HG03280 (cell line): ENCODE data around the gene TMEM121B.

ENCODE experiments used
- ATAC-seq: cut with Tn5 transposase; IDR thresholded peaks from one replicate; pipeline ENCODE4 v1.9.1; 2021; ENCODE audit warnings: mild to moderate bottlenecking, moderate library complexity; ENCODE audit not compliant: unreplicated experiment

TMEM121B gene

DNA sequence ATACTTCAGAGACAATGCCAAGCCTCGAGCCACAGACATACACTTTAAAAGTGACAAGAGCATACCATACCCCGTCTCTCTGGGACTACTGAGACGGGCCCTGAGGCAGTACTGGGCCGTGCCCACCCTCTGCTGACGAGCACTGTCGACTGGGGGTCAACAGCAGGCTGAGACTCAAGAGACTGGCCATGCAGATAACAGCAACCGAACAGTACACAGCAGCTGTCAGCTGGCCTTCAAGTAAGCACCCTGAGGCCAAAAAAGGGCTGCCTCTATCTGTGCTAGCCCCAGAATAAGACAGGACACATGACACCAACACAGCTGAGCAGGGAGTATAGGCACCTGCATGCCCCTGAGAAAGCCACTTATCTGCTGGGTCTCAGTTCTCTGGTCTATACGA, 18.9 kb upstream of the TMEM121B start:
- ATAC-seq, result no peak

DNA sequence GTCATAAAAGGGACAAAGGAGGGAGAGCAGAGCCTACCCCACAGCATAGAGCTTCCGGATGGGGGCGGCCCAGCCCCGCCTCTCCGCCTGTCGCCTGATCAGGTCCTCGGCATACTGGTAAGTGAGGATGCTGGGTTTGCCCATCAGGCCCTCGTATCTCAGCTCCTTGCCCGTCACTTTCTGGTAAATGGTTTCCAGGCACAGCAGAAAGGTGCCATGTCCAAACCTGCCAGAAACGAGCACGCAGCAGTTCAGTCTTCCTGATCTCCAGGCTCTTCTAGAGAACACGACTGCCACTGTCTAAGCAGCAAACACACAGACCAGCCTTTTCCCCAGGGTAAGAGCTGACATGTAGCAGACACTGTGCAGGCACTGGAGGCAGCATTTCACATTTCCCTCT, 17.4 kb upstream of the TMEM121B start:
- ATAC-seq, result no peak

DNA sequence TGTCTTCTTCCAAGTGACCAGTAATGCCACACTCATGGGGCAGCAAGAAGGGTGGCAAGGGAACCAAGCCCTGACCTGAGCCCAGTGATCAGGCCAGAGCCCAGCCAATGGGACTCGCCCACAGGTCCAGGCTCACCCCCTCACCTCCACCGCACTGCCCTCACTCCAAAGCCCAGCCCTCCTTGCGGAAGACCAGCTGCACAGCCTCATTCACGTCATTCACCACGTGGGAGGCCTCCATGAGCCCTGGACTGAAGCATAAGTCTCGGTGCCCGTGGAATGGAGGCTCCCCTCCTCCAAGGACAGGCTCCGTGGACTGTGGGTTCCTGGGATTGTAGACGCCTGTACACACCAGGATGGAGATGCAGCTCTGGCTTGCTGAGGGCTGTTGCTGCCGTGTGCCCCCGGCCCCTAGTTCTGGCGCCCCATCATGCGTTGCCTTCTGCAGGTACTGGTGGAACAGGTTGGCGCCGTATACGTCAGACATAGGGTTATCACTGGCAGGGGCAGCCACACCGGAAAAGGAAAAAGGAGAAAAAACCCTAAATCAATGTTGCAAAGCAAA, 16.8 kb upstream of the TMEM121B start:
- ATAC-seq, result no peak

DNA sequence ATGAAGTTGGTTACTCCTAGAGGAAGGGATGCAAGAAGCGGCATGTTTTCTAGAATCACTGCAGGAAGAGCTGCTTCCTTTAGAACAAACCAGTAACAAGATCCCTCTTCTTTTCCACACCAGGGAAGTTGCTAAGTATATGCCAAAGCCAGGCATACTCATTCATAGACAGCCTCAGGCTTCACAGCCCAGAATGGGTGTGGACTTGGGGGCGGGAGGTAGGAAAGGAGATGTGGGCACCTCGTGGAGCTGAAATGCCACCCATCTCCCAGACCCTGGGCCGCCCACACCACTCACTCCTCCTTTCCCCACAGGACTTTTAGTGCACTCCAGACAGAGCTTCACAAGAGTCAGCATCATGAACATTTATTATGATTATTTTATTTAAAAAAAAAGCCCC, 16.0 kb upstream of the TMEM121B start:
- no peak for ATAC-seq

DNA sequence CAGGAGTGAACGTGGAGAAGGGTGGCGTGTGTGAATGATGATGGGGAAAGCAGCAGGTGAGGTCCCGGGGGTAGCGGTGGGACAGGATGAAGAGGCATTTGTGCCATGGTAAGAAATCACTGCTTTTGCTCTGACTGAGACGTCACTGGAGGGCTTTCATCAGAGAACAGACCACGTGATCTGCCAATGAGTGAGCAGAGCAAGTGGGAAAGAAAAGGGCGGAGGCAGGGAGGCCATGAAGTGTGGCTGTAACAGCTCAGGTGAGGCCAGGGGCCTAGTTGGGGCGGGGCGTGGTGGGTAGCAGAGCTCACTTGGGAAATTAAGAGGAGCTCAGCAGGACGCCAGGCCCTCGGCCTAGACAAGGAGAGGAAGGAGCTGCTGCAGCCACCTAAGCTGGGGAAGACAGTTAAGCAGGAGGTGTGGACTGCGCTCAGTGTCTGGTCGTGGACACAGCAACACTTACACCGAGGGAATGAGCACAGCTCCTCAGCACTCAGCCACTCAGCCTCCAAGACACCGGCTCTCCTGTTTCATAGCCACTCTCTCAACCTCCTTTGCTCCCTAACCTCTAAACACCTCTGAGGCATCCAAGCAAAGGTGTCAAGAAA, 14.1 kb upstream of the TMEM121B start:
- no peak for ATAC-seq

DNA sequence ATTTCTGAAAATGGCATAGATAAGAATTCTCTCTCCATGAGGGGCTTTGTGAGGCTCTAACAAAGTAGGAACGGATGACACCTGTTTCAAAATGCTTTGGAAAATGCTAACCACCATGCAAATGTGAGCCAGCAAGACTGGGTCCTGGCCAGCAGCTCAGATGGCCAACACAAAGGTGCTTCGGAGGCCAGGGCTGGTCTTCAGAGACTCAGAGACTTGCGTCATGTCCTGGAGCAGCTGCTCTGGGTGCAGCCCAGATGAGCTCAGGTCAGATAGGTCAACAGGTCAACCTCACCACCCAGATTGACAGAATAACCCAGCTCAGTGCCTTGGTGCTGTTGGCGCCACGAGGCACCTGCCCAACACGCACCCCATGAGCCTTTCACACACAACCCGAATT, 12.0 kb upstream of the TMEM121B start:
- no peak for ATAC-seq

DNA sequence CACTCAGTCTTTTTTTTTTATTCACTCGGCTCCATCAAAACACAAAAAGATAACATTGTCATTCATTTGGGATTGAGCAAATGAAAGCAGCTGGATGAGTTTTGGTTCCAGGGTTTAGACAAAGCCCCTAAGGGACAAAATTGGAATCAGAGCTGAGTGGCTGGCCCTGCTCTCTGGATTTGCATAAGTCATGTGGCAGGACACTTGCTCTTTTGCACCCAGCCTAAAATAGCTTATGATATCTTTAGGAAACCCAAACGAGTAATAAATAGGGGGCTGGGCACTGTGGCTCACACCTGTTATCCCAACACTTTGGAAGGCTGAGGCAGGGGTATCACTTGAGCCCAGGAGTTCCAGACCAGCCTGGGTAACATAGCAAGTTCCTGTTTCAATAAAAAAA, 11.0 kb upstream of the TMEM121B start:
- no peak for ATAC-seq

DNA sequence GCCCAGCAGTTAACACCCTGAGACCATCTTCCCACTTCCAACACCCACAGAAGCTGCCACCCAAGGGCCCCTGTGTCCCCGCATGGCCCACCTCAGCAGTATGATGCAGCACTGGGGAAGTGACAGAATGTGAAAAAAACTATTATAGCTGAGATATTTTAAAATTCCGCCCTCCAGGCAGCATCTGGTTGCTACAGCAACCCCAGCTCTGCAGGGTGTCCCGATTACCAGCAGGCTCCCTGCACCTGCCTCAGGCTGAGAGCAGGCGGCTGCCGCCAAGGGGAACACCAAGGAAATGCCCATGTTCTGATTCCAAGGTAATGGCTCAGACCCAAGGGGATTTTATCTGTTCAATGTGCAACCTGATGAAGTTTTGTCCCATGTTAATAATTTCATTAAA, 10.5 kb upstream of the TMEM121B start:
- ATAC-seq, result no peak

DNA sequence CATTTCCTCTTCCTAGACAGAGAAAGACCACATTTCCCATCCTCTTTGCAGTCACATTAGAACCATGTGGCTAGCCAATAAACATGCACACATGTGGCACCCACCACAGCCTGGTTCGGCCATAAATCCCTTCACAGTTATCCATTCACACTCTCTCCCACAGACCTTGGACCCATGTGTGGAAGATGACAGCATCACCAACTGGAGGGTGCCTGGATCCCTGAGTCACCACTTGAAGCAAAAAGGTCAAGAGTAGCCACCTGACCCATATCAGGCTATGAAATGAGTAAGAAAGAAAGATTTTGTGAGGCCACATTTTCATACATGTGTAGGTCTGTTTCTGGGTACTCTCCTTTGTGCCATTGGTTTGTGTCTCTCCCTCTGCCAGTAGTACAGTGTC, 9.0 kb upstream of the TMEM121B start:
- no peak for ATAC-seq

DNA sequence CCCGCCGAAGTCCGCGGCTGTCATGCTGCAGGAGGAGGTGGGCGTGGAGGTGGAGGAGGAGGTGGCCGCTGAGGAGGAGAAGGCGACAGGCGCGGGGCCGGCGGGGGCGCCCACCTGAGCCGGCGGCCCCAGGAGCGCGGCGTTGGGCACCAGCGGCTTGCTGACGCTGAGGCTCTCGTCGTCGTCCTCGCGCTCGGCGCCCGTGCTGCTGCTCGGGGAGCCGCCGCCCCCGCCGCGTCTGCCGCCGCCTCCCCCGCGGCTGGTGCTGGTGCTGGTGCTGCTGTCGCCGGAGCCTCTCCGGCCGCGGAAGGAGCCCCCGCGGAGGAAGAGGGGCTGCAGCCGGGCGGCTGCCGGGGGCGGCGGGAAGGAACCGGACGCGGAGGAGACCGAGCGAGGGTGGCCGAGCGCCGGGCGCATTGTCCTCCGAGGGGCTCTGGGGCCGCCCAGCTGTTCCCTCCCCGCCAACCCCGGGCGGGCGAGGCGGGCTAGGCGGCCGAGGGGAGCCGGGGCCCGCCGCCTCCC, 388 bp downstream of the TMEM121B start:
- no peak for ATAC-seq

DNA sequence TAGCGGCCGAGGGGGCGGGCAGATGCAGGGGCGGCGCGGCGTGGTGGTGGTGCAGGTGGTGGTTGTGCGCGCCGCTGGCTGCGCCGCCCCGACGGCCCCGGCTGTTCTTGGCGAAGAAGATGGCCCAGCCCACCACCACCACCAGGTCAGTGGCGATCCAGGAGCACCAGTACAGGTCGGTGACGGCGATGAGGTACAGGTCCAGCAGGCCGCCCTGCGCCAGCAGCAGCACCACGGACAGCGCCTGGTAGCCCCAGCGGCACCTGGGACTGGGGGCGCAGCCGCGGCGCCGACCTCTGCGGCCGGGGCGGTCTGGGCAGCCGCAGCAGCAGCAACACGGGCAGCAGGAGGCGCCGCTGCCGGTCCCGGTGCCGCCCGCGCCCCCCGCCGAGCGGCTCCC, 879 bp downstream of the TMEM121B start:
- no peak for ATAC-seq

DNA sequence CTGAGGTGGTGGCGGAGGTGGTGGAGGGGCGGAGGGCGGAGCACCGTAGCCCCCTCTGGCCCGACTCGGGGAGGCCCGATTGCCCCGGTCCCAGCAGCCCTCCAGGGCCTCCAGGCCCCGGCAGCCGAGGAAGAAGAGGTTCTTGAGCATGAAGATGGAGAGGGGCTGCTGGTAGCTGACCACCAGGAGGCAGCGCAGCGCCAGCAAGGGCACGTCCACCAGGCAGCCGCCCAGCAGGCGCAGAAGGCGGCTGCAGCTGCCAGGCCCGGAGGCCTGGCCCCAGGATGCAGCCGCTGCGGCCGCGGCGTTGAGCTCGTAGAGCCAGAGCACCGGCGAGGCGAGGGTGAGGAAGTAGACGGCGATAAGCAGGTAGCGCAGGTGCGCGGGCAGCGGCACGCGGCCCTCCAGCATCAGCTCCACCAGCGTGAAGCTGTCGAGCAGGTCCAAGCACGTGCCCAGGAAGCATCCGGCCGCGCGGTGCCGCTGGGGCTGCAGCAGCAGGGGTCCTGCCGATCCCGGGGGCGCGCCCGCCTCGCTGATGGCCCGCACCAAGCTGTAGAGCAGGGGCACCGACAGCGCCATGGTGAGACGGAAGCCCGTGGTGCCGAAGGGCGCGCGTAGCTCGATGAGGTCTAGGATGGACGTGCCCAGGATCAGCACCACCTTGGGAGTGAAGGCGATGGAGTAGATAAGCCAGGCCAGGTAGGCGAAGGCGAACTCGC, 1.5 kb downstream of the TMEM121B start:
- no peak for ATAC-seq

DNA sequence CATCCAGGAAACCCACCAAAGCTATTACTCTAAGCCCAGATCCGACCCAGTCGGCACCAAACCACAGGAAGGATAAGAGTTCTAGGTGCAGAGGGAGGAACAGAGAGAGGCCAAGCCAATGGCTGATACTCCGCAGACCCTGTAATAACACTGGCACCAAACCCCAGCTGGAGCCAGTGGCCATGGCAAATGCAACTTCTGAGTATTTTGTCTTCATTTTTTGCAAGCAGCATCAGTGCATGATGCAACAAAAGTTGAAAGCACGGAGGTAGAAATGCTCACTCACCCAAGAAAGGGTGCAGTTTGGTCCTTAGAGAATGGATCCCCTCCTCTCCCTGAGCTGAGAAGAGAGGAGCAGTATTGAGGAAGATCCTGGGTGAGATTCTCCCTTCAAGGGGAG, 2.8 kb downstream of the TMEM121B start:
- no peak for ATAC-seq

DNA sequence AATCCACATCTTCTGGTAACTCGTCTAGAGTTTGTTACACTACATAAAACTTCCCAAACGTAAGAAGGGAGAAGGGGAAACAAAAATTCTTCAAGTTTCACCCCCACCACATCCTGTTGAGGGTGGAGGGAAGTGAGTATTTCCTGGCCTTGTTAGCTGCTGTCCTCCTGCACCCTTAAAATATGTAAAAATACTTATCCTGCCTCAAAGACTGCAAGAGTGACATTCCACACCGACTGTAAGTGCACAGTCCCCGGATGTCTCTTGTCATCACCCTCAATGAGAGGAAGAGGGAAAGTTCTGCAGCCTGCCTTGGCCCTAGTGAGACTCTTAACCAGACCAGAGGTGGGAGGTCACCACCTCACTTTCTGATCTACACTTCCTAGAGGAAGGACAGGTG, 3.3 kb downstream of the TMEM121B start:
- no peak for ATAC-seq

DNA sequence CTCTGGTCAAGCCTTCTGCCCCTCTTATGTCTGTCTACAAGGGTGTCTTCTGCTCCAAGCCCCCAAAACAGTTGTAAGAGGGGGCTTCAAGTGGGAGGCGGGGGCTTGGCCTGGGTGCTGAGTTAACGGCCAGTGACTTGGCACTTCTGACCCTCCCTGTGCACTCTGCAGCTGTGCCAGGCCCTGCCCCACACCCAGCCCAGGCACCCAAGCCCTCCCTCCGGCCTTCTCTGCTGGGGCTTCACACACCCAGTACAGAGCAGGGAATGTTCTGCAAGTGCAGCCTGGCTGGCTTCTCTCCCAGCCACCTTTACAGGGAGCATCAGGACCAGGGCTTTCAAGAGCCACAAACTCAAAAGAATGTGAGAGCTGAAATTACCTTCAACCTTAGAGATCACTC, 3.8 kb downstream of the TMEM121B start:
- ATAC-seq, result no peak

DNA sequence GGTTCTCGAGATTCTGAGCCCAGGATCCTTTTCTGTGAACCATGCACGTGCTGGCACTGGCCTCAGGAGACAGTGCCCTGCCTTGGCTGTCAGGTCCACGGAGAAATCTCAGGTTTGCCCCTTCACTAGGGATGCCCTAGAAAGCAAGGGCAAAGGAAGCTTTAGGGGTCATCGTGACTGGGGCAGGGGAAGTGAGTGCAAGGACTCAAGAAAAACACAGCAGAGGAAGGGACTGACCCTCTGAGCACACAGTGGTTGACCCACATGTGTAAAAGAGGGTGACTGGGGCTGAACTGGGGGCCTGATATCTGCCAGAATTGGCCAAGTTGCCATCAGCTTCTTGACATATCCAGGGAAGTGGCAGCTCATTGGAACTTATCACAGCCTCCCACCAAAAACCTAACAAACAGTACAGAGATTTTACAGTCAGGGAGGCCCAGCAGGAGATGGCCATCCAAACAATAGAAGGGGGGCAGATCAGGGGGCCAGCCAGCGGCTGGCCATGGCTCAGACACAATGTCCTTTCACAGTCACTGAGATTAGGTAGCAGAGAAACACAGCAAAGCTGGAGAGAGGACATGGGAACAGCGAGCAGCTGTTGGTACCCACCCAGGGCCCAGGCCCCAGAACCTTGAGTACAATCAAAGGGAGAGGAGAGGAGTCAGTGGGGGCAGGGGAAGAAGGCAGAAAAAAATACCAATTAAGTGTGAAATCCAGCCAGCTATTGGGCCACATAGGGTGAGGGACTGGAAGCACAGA, 4.4 kb downstream of the TMEM121B start:
- ATAC-seq, result no peak

DNA sequence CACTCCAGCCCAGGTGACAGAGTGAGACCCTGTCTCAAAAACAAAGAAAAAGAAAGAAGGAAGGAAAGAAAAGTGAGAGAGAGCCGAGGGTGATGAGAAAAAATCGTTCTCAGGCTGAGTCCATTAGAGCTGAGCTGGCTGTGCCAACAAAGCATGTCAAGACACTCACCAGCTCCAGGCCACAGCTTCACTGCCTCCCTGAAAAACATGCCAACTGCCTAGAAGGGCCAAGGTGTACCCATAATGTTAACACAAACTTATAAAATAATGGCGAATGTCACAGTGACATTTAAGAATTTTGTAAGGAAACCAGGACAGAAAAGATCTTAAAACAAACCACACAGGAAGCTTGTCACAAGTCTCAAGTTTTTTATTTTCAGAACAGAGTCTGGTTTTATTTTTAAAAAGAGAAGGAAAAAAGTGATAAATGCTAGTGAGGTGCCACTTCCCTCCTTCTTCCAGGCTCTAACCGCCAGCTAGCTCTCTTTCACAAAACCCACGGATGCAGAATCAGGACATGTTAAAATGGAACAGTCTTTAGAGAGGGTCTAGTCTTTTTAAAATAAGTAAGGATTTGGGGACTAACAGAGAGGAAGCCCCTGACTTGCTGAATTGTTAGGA, 5.1 kb downstream of the TMEM121B start:
- ATAC-seq, result no peak

DNA sequence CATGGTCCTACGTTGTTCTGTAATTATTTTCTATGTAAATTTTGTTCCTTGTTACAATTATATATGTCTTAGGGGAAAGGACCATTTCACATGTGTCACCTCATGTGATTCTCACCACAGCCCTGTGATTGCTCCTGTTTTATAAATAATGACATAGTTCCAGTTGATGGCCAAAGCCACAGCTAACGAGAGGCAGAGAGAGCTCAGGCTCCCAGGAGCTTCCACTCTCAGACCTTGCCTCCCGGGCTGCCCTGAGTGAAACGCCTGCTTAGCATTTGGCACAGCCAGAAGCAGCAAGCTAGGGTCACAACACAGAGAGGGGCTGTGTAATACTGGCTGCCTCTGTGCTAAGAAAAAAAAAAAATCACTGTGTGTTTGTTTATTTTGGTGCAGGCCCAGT, 5.9 kb downstream of the TMEM121B start:
- no peak for ATAC-seq

DNA sequence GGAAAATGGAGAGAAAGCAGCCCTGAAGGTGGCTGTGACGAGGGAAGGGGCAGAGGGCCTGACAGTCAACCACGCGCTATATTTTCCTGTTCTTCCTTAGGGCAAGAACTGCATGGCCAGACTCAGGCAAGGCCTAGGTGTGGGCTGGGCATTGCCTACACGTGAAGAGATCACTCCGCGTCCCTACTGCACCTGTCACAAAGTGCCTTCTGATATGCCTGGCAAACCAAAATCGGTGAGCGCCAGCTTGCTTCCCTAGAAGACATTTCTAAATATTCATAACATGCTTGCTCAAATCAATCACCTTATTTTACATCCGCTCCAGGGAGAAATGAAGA, 6.3 kb downstream of the TMEM121B start:
- no peak for ATAC-seq

DNA sequence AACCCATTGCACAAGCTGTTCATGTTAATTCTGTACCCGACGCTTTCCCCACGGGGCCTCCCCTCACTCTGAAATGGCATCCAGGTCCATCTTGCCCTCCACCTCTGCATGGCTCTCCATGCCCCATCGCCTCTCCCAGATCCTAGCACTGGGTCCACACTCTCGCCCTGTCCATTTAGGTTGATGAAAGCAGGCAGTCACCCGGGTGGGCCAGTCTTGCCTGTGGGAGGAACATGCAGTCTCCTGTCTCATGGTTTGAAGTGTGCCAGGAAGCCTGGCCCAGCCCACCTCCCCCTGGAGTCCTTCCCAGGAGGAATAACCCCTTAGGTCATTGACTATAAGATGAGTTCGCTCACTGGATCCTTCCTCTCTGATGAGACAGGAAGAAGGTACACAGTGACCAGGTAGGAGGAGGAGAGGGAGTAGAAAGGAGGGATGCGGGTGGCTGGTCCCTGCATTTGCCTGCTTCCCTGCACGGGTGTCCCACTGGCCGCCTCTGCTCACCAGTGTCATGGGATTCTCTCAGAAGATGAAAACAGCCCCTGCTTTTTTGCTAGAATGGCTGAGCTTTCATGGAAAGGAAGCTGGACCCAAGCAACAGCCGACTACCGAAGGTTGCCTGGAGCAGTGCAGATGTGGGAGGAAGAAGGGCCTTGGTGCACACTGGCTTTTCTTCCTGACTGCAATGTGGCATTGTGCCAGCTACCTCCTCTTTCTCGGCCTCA, 6.8 kb downstream of the TMEM121B start:
- ATAC-seq, result no peak

DNA sequence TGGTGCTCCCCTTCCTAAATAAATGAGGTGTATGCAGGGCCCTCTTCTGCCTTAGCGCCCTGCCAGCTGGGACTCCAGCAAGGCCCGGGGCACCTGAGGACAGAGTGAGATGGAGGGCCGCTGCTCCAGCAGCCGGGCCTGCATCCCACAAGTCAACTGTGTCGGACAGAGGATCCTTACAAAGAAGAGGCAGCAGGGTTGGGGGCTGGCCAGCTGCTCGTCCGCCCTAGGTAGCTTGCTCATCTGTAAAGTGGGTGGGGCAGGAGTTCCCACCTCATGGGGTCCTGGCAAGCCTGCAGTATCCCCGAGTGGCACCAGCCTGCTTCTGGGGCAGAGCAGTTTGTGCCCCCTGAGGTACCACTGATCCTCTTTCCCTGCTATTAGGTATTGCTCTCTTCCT, 7.6 kb downstream of the TMEM121B start:
- ATAC-seq, result no peak
